ENCODE measurements around the gene TRIM14.

The TRIM14 gene

DNA sequence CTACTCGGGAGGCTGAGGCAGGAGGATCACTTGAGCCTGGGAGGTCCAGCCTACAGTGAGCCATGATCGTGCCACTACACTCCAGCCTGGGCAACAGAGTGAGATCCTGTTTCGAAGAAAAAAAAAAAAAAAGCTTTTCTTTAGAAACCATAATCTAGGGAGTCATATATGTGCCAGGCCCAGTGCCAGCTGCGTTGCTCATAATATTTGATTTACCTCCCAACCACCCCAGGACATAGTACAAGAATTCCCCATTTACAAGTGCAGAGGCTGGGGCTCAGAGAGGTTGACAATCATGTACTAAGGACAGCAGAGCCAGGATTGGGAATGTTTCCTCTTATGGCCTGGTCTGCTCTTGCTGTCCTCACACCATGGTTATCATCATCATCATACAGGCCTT is 25.1 kb upstream of the TRIM14 start:
- in situ Hi-C loops (cut with MboI; ENCODE audit: low pct_unique_long_range_greater_than_20kb, low sequenced_read_pairs, unreplicated experiment): no loop called here
- no peak for DNase-seq (ENCODE audit: low spot score)
- no peak for TF ChIP-seq CTCF (IDR thresholded peaks at IDR 0.05; ENCODE audit: extremely low read depth, insufficient read depth, missing control alignments)

GRCh38 chr9:98142925-98143481 is 24.0 kb upstream of the TRIM14 start:
- DNase-seq (ENCODE audit: low spot score): no peak
- in situ Hi-C loops (cut with MboI; ENCODE audit: low pct_unique_long_range_greater_than_20kb, low sequenced_read_pairs, unreplicated experiment): no loop called here
- TF ChIP-seq CTCF (IDR thresholded peaks at IDR 0.05; ENCODE audit: extremely low read depth, insufficient read depth, missing control alignments): no peak

GRCh38 chr9:98142182-98142907 is 23.3 kb upstream of the TRIM14 start:
- in situ Hi-C loops (cut with MboI; ENCODE audit: low pct_unique_long_range_greater_than_20kb, low sequenced_read_pairs, unreplicated experiment): no loop called here
- no peak for DNase-seq (ENCODE audit: low spot score)
- no peak for TF ChIP-seq CTCF (IDR thresholded peaks at IDR 0.05; ENCODE audit: extremely low read depth, insufficient read depth, missing control alignments)

DNA sequence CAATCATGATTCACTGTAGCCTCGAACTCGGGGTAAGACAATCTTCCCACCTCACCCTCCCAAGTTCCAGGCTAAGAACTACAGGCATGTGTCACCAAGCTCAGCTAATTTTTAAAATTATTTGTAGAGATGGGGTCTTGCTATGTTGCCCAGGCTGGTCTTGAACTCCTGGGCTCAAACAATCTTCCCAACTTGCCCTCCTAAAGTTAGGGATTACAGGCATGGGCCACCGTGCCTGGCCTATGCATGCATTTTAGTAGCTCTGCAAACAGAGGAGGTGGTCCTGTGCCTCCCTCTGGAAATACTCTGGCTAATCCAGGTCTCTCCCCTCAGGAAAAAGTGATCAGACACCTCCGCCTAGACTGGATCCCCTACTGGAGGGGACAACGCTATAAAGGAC is 21.5 kb upstream of the TRIM14 start:
- TF ChIP-seq CTCF (IDR thresholded peaks at IDR 0.05; ENCODE audit: extremely low read depth, insufficient read depth, missing control alignments): no peak
- DNase-seq (ENCODE audit: low spot score): no peak
- in situ Hi-C loops (cut with MboI; ENCODE audit: low pct_unique_long_range_greater_than_20kb, low sequenced_read_pairs, unreplicated experiment): no loop called here

- no peak for TF ChIP-seq CTCF (IDR thresholded peaks at IDR 0.05; ENCODE audit: extremely low read depth, insufficient read depth, missing control alignments)
- DNase-seq (ENCODE audit: low spot score): no peak
- in situ Hi-C loops (cut with MboI; ENCODE audit: low pct_unique_long_range_greater_than_20kb, low sequenced_read_pairs, unreplicated experiment): no loop called here
Measured at GRCh38 chr9:98136489-98136888, 17.5 kb upstream of the TRIM14 start.

DNA sequence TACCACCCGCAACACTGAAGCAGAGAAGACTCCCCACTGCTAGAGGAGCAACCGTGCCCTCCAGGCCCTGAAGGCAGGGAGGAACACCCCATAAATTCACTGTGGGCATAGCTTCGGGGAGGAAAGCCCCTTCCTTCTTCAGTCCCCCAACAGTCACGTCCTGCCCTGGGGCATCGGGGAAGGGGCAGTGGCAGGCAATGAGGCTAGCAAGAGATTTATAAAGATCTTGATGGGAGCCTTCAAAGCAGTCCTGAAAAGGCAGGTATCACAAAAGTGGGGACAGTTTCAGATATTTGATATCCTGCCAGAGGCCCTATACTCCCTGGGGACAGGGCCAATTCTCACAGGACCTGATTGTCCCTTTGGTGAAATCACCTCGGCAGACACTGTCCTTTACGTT is 16.9 kb upstream of the TRIM14 start:
- TF ChIP-seq CTCF (IDR thresholded peaks at IDR 0.05; ENCODE audit: extremely low read depth, insufficient read depth, missing control alignments): no peak
- DNase-seq (ENCODE audit: low spot score): no peak
- in situ Hi-C loops (cut with MboI; ENCODE audit: low pct_unique_long_range_greater_than_20kb, low sequenced_read_pairs, unreplicated experiment): no loop called here

All from GM13977 (cell line).